GM12874 (cell line): ENCODE results near the gene ETDA.
A peak's percentile ranks its signal among the peaks of the same experiment; 100 is the strongest.

Experiments used
- CTCF ChIP-seq: IDR thresholded peaks from 2 replicates; pipeline ENCODE4 v1.5.1; 2011; ENCODE audit warnings: low read depth, mild to moderate bottlenecking, control low read depth, low read length, moderate library complexity; ENCODE audit not compliant: insufficient read depth

ETDA gene

GRCh38 chrX:135287266-135287823 is 35.5 kb downstream of the ETDA start:
- no peak for TF ChIP-seq CTCF

GRCh38 chrX:135295238-135295943 is 43.5 kb downstream of the ETDA start:
- TF ChIP-seq CTCF = peak; percentile 32; the same call in 1 of the 2 replicates

GRCh38 chrX:135295944-135296305 is 44.1 kb downstream of the ETDA start:
- no peak for TF ChIP-seq CTCF

GRCh38 chrX:135302269-135302873 is 50.5 kb downstream of the ETDA start:
- TF ChIP-seq CTCF = no peak
